AG09319 (cell line): ENCODE results near the gene SLC26A8.

Experiments
- DNase-seq: peaks from one replicate; pipeline ENCODE4 v3.0.0-alpha.2; 2010; ENCODE audit warnings: low read depth; ENCODE audit errors: extremely low read depth
- TF ChIP-seq, protein P1 (sequence below): IDR thresholded peaks from 2 replicates; pipeline ENCODE4 v1.5.1; 2011; ENCODE audit warnings: low read depth, mild to moderate bottlenecking, inconsistent platforms, low read length, moderate library complexity

SLC26A8 gene

GRCh38 chr6:35897486-35897885, 127.0 kb downstream of the SLC26A8 start:
- TF ChIP-seq, protein P1, sequence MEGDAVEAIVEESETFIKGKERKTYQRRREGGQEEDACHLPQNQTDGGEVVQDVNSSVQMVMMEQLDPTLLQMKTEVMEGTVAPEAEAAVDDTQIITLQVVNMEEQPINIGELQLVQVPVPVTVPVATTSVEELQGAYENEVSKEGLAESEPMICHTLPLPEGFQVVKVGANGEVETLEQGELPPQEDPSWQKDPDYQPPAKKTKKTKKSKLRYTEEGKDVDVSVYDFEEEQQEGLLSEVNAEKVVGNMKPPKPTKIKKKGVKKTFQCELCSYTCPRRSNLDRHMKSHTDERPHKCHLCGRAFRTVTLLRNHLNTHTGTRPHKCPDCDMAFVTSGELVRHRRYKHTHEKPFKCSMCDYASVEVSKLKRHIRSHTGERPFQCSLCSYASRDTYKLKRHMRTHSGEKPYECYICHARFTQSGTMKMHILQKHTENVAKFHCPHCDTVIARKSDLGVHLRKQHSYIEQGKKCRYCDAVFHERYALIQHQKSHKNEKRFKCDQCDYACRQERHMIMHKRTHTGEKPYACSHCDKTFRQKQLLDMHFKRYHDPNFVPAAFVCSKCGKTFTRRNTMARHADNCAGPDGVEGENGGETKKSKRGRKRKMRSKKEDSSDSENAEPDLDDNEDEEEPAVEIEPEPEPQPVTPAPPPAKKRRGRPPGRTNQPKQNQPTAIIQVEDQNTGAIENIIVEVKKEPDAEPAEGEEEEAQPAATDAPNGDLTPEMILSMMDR: no peak
- no peak for DNase-seq

- no peak for DNase-seq
- TF ChIP-seq, protein P1: no peak
Measured at GRCh38 chr6:35897036-35897435, 127.4 kb downstream of the SLC26A8 start.

DNA sequence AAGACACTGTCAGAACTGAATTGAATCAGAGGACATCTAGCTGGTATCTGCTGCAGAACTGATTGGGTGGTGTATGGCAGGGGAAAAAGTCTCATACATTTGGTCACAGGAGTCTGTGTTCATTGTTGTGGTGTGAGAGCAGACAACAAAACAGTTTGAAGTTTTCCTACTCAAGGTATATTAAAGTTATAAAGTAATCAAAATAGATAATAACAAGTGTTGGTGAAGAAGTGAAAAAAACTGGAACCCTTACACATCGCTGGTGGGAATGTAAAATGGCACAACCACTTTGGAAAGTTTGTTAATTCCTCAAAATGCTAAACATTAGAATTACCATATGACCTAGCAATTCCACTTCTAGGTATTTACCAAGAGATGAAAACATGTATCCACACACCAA, 128.2 kb downstream of the SLC26A8 start:
- DNase-seq: no peak
- TF ChIP-seq, protein P1: no peak

GRCh38 chr6:35895560-35895959, 128.9 kb downstream of the SLC26A8 start:
- no peak for DNase-seq

GRCh38 chr6:35894776-35895175, 129.7 kb downstream of the SLC26A8 start:
- DNase-seq: no peak
- TF ChIP-seq, protein P1: no peak

More at GRCh38 chr6:35895560-35895959, 128.9 kb downstream of the SLC26A8 start:
- TF ChIP-seq, protein P1: no peak
